H1 (cell line): ENCODE data around the gene ZCCHC9. TPM values are rescaled to one million over a fixed set of nuclear protein-coding genes. Genes with fewer than 3 reads are reported as not detected.

Experiments
- CTCF ChIA-PET: fragments of 300-600 bp; sonication (Branson Sonifier 250); formaldehyde crosslinking; loops from one replicate; lab custom pipeline; 2021; ENCODE audit not compliant: partially characterized antibody; lab: Charles Lee
- POLR2A ChIA-PET: fragments of 300-600 bp; sonication (Branson Sonifier 250); formaldehyde crosslinking; loops from one replicate; lab custom pipeline; 2021; ENCODE audit warnings: inconsistent platforms; ENCODE audit not compliant: partially characterized antibody; lab: Charles Lee
- DNase-seq, 2 experiments: peaks; one replicate each; pipeline versions ENCODE4 v3.0.0 to v3.0.0-alpha.2; 2010 to 2022; ENCODE audit warnings: low spot score in 2 of 2, low read depth in 1 of 2, mixed read lengths in 1 of 2
- FAIRE-seq: peaks from 2 replicates; lab custom pipeline; 2011; peaks lifted over from hg19 to GRCh38; lab: Jason Lieb, UNC
- H2AFZ ChIP-seq: 2 replicates; pipeline ENCODE4 v1.8.1; 2012; ENCODE audit warnings: low read length, inconsistent platforms
- H2AK5ac ChIP-seq: 2 replicates; pipeline ENCODE4 v1.6.1; 2013; ENCODE audit warnings: low read depth, low read length
- H2BK120ac ChIP-seq: replicated peaks from 2 replicates; pipeline ENCODE3; 2013; ENCODE audit warnings: low read depth, low read length, inconsistent platforms
- H2BK12ac ChIP-seq: 2 replicates; pipeline ENCODE4 v1.6.1; 2013; ENCODE audit warnings: low read depth, low read length
- H2BK15ac ChIP-seq: 2 replicates; pipeline ENCODE4 v1.6.1; 2013; ENCODE audit warnings: low read length
- H2BK20ac ChIP-seq: 2 replicates; pipeline ENCODE4 v1.6.1; 2013; ENCODE audit warnings: low read length
- H2BK5ac ChIP-seq: 2 replicates; pipeline ENCODE4 v1.6.1; 2013; ENCODE audit warnings: low read depth, low read length
- H3K14ac ChIP-seq: 2 replicates; pipeline ENCODE4 v1.6.1; 2013; ENCODE audit warnings: inconsistent platforms; ENCODE audit not compliant: insufficient read length
- H3K18ac ChIP-seq: 2 replicates; pipeline ENCODE4 v1.6.1; 2013; ENCODE audit warnings: low read length; ENCODE audit errors: extremely low read depth
- H3K23ac ChIP-seq: 2 replicates; pipeline ENCODE4 v1.6.1; 2013; ENCODE audit warnings: inconsistent platforms; ENCODE audit not compliant: insufficient read length
- H3K23me2 ChIP-seq: 2 replicates; pipeline ENCODE4 v1.6.1; 2013; ENCODE audit warnings: low read depth, low read length
- H3K27ac ChIP-seq: 2 replicates; pipeline ENCODE4 v1.6.1; 2011; ENCODE audit warnings: low read depth, low read length, inconsistent platforms
- H3K27me3 ChIP-seq, 4 experiments: replicated peaks in 1 of 4; 1 replicate in 1 of 4; 2 replicates in 3 of 4; pipeline versions ENCODE4 v1.6.1 to v1.8.1; 2011 to 2013; ENCODE audit warnings: low read length in 3 of 4, mild to moderate bottlenecking in 3 of 4, inconsistent platforms in 2 of 4, mixed read lengths in 2 of 4, moderate library complexity in 1 of 4; ENCODE audit not compliant: control insufficient read depth in 3 of 4, insufficient read depth in 3 of 4; ENCODE audit errors: extremely low read depth in 1 of 4
- H3K36me3 ChIP-seq, 4 experiments: 2 replicates each; pipeline versions ENCODE4 v1.6.1 to v1.8.1; 2011 to 2013; ENCODE audit warnings: mild to moderate bottlenecking in 4 of 4, low read length in 3 of 4, moderate library complexity in 2 of 4, control low read depth in 1 of 4, inconsistent platforms in 1 of 4; ENCODE audit not compliant: insufficient read depth in 4 of 4, control insufficient read depth in 2 of 4
- H3K4ac ChIP-seq: replicated peaks from 2 replicates; pipeline ENCODE3; 2013; ENCODE audit warnings: low read length, low read depth, mixed read lengths, inconsistent platforms; ENCODE audit not compliant: insufficient read length
- H3K4me1 ChIP-seq, 4 experiments: replicated peaks in 1 of 4; 1 replicate in 1 of 4; 2 replicates in 3 of 4; pipeline versions ENCODE4 v1.6.1 to v1.8.1; 2011 to 2013; ENCODE audit warnings: low read length in 3 of 4, inconsistent platforms in 2 of 4, mixed read lengths in 1 of 4; ENCODE audit not compliant: insufficient read depth in 4 of 4, control insufficient read depth in 3 of 4
- H3K4me2 ChIP-seq, 2 experiments: 2 replicates each; pipeline versions ENCODE4 v1.6.1 to v1.8.1; 2011 to 2013; ENCODE audit warnings: low read depth in 2 of 2, low read length in 2 of 2, control low read depth in 1 of 2, inconsistent platforms in 1 of 2, mild to moderate bottlenecking in 1 of 2; ENCODE audit not compliant: insufficient read depth in 1 of 2
- H3K4me3 ChIP-seq, 4 experiments: fragments of 200-600, 300-600 bp in 1 of 4; sonication (generic), shearing (Covaris generic), sonication (Bioruptor Twin) in 1 of 4; 2 replicates each; pipeline versions ENCODE4 v1.5.1 to v1.8.1; 2011 to 2016; ENCODE audit warnings: low read length in 4 of 4, low read depth in 3 of 4, control low read depth in 2 of 4, inconsistent platforms in 2 of 4, mild to moderate bottlenecking in 2 of 4, mixed read lengths in 1 of 4, moderate library complexity in 1 of 4; ENCODE audit not compliant: insufficient read depth in 2 of 4; ENCODE audit errors: extremely low read depth in 1 of 4
- H3K56ac ChIP-seq: replicated peaks from 2 replicates; pipeline ENCODE3; 2013; ENCODE audit warnings: low read depth, mild to moderate bottlenecking, mixed read lengths, low read length, inconsistent platforms; ENCODE audit not compliant: insufficient read length
- H3K79me1 ChIP-seq: 2 replicates; pipeline ENCODE4 v1.6.1; 2013; ENCODE audit warnings: low read depth, low read length, control low read depth
- H3K79me2 ChIP-seq, 2 experiments: 2 replicates each; pipeline versions ENCODE4 v1.6.1 to v1.8.1; 2012 to 2013; ENCODE audit warnings: low read length in 2 of 2, mild to moderate bottlenecking in 2 of 2, inconsistent platforms in 1 of 2; ENCODE audit not compliant: insufficient read depth in 2 of 2, control insufficient read depth in 1 of 2
- H3K9ac ChIP-seq, 4 experiments: replicated peaks in 1 of 4; 1 replicate in 1 of 4; 2 replicates in 3 of 4; pipeline versions ENCODE4 v1.6.1 to v1.8.1; 2011 to 2013; ENCODE audit warnings: low read depth in 3 of 4, low read length in 3 of 4, control low read depth in 2 of 4, mild to moderate bottlenecking in 2 of 4, moderate library complexity in 2 of 4, inconsistent platforms in 1 of 4; ENCODE audit errors: extremely low read depth in 1 of 4
- H3K9me3 ChIP-seq, 2 experiments: 2 replicates each; pipeline versions ENCODE4 v1.6.1 to v1.8.1; 2012 to 2013; ENCODE audit warnings: mild to moderate bottlenecking in 2 of 2, moderate library complexity in 2 of 2, control low read depth in 1 of 2, inconsistent platforms in 1 of 2, low read depth in 1 of 2, low read length in 1 of 2, mixed read lengths in 1 of 2; ENCODE audit not compliant: insufficient read depth in 2 of 2
- H4K20me1 ChIP-seq, 2 experiments: replicated peaks in 1 of 2; 2 replicates each; pipeline versions ENCODE3 to v1.8.1; 2011 to 2013; ENCODE audit warnings: inconsistent platforms in 2 of 2, low read length in 2 of 2, mild to moderate bottlenecking in 1 of 2; ENCODE audit not compliant: insufficient read depth in 2 of 2, control insufficient read depth in 1 of 2
- H4K5ac ChIP-seq: 2 replicates; pipeline ENCODE4 v1.6.1; 2013; ENCODE audit warnings: low read length, low read depth, mixed read lengths, inconsistent platforms; ENCODE audit not compliant: insufficient read length
- H4K8ac ChIP-seq: 2 replicates; pipeline ENCODE4 v1.8.0; 2013; ENCODE audit warnings: mild to moderate bottlenecking, moderate library complexity, low read length, inconsistent platforms; ENCODE audit not compliant: insufficient read depth; ENCODE audit errors: extremely low read depth
- H4K91ac ChIP-seq: replicated peaks from 2 replicates; pipeline ENCODE3; 2013; ENCODE audit warnings: low read length, mixed read lengths, inconsistent platforms; ENCODE audit not compliant: insufficient read length
- ATF3 ChIP-seq: IDR thresholded peaks from 2 replicates; pipeline ENCODE4 v1.6.1; 2011; ENCODE audit warnings: low read depth, mild to moderate bottlenecking, low read length; ENCODE audit not compliant: insufficient read depth
- BACH1 ChIP-seq: IDR thresholded peaks from 2 replicates; pipeline ENCODE4 v1.6.1; 2012; ENCODE audit warnings: low read length, improper control_type of control experiment
- CHD1 ChIP-seq: IDR thresholded peaks from 2 replicates; pipeline ENCODE4 v1.6.1; 2012; ENCODE audit warnings: low read depth, low read length, improper control_type of control experiment
- GTF2F1 ChIP-seq: IDR thresholded peaks from 2 replicates; pipeline ENCODE4 v1.6.1; 2012; ENCODE audit warnings: low read depth, low read length, improper control_type of control experiment, borderline replicate concordance
- RAD21 ChIP-seq, 2 experiments: IDR thresholded peaks in 1 of 2; conservative IDR thresholded peaks in 1 of 2; 2 replicates each; pipeline ENCODE4 v1.6.1; 2011; ENCODE audit warnings: low read depth in 2 of 2, low read length in 2 of 2, improper control_type of control experiment in 1 of 2, inconsistent platforms in 1 of 2, mild to moderate bottlenecking in 1 of 2, moderate library complexity in 1 of 2
- RFX5 ChIP-seq: IDR thresholded peaks from 2 replicates; pipeline ENCODE4 v1.6.1; 2011; ENCODE audit warnings: low read depth, low read length, improper control_type of control experiment, borderline replicate concordance
- SIRT6 ChIP-seq: IDR thresholded peaks from one replicate; pipeline ENCODE4 v1.7.1; 2012; ENCODE audit warnings: low read length, inconsistent platforms
- SRF ChIP-seq: IDR thresholded peaks from 2 replicates; pipeline ENCODE4 v1.6.1; 2011; ENCODE audit warnings: mild to moderate bottlenecking, low read depth, low read length, moderate library complexity
- WGBS, 2 experiments: shearing (Covaris generic) in 1 of 2; methylation state at CpG; one replicate each; pipeline versions ENCODE4 v1.1.6 to v1.1.7; 2013 to 2015; ENCODE audit warnings: low lambda C conversion rate in 2 of 2, mixed read lengths in 2 of 2, inconsistent platforms in 1 of 2, low coverage in 1 of 2, missing lambda C conversion rate in 1 of 2; ENCODE audit not compliant: insufficient replicate concordance in 2 of 2, insufficient coverage in 1 of 2, insufficient read length in 1 of 2; ENCODE audit errors: extremely low coverage in 1 of 2, missing lambda C conversion rate in 1 of 2; 5-methylcytosine and 5-hydroxymethylcytosine counted together
- polyA plus RNA-seq, 7 experiments: library from polyadenylated mRNA; depleted of rRNA in 3 of 7; stranded (reverse) in 5 of 7; unstranded in 2 of 7; fragments of >200 nt in 5 of 7; fragments of 200-250 nt in 2 of 7; gene quantifications; 1 replicate in 5 of 7; 2 replicates in 1 of 7; 4 replicates in 1 of 7; pipeline versions ENCODE4 v1.2.1 to v1.2.3, GENCODE V29; 2011 to 2013; ENCODE audit warnings: missing spikeins in 2 of 7, mixed read lengths in 2 of 7
- total RNA-seq: library from RNA; stranded (reverse); fragmentation: NEBNext Ultra II Directional; extraction: Animal tissue kit (Norgen Biotek cat#: 25700); gene quantifications from 2 replicates; pipeline ENCODE4 v1.2.1, GENCODE V29; 2021
- TF ChIP-seq, protein P1 (sequence below), 3 experiments: IDR thresholded peaks; 1 replicate in 2 of 3; 2 replicates in 1 of 3; pipeline versions ENCODE4 v1.5.1 to v1.6.1; 2011; ENCODE audit warnings: low read length in 3 of 3, mild to moderate bottlenecking in 3 of 3, inconsistent platforms in 2 of 3, low read depth in 1 of 3, moderate library complexity in 1 of 3; ENCODE audit not compliant: insufficient read depth in 1 of 3; ENCODE audit errors: control extremely low read depth in 1 of 3
- TF ChIP-seq, protein P2 (sequence below): IDR thresholded peaks from 2 replicates; pipeline ENCODE4 v1.6.1; 2012; ENCODE audit warnings: inconsistent platforms

ZCCHC9 gene
- total and polyA plus RNA-seq, 2 of the 8 experiments (the other 6 are each of a cell fraction or from before 2014, with no cell fraction given) = 10.9 to 33.6 TPM

DNA sequence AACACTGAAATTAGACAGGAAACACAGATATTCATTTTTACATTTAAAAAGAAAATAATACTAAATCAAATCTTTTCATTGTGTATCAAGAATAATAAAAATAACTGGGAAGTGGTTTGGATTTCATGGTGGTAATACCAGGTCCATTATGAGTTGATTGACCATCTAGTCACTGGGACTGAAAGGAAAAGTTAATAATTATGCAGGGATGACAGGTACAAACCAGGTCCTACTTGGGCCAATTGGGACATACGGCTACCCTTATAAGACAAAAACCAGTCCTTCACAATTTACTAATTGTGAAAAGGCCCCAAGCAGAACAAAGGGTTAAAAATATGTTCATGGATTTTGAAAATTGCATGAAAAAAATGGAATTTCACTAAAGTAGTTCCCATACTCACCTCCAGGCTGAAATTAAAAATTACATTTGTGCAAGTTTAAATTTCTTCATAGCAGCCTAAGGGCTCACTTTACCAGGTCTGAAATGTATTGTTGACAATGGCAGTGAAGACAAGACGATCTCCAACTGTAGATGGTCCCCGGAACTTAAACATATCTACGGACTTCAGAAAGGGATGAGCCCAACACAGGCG lies 44.1 kb downstream of the ZCCHC9 start:
- no peak overlapping the region for H2BK5ac ChIP-seq
- WGBS, 2 experiments = 94% methylated on average over 5 of the region's 5 CpGs; no CpG with 5 or more reads in 1 of the 2 experiments
- CTCF ChIA-PET = interaction anchor here (2.8 kb wide), 1 partner anchor 11 kb away, joined by 7 read pairs; no protein-coding TSS in a partner anchor
- TF ChIP-seq CHD1 (no peak), BACH1 (no peak), RAD21 (IDR thresholded peaks at IDR 0.05 in 1 of 2, conservative IDR thresholded peaks at IDR 0.05 in 1 of 2; ENCODE audit: low read depth in 2 of 2, low read length in 2 of 2) (no peak), ATF3 (no peak), GTF2F1 (no peak), RFX5 (no peak), SIRT6 (no peak), SRF (no peak)
- TF ChIP-seq, protein P1, sequence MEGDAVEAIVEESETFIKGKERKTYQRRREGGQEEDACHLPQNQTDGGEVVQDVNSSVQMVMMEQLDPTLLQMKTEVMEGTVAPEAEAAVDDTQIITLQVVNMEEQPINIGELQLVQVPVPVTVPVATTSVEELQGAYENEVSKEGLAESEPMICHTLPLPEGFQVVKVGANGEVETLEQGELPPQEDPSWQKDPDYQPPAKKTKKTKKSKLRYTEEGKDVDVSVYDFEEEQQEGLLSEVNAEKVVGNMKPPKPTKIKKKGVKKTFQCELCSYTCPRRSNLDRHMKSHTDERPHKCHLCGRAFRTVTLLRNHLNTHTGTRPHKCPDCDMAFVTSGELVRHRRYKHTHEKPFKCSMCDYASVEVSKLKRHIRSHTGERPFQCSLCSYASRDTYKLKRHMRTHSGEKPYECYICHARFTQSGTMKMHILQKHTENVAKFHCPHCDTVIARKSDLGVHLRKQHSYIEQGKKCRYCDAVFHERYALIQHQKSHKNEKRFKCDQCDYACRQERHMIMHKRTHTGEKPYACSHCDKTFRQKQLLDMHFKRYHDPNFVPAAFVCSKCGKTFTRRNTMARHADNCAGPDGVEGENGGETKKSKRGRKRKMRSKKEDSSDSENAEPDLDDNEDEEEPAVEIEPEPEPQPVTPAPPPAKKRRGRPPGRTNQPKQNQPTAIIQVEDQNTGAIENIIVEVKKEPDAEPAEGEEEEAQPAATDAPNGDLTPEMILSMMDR (IDR thresholded peaks at IDR 0.05; ENCODE audit: control extremely low read depth in 1 of 3, insufficient read depth in 1 of 3, low read depth in 1 of 3, low read length in 3 of 3) = no peak
- TF ChIP-seq, protein P2, sequence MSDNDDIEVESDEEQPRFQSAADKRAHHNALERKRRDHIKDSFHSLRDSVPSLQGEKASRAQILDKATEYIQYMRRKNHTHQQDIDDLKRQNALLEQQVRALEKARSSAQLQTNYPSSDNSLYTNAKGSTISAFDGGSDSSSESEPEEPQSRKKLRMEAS = no peak

More for the DNA sequence above, 44.1 kb downstream of the ZCCHC9 start:
- Histone ChIP-seq H3K4ac (no peak overlapping the region), H4K5ac (no peak overlapping the region), H3K56ac (no peak overlapping the region), H3K9me3 (no peaks in the 10 kb centered on the region), H2BK12ac (no peak overlapping the region), H3K27ac (no peak overlapping the region), H3K79me1 (no peaks in the 10 kb centered on the region), H3K23ac (no peak overlapping the region), H3K27me3 (no peaks in the 10 kb centered on the region), H2AK5ac (no peak overlapping the region), H3K4me3 (no peak overlapping the region), H3K14ac (no peak overlapping the region), H3K9ac (no peak overlapping the region), H3K18ac (no peak overlapping the region), H2BK120ac (no peak overlapping the region), H3K4me1 (no peaks in the 10 kb centered on the region; a peak in 1 of 7 replicates), H4K91ac (no peak overlapping the region), H2AFZ (no peak overlapping the region), H3K4me2 (no peak overlapping the region), H2BK20ac (no peak overlapping the region), H4K8ac (no peak overlapping the region), H2BK15ac (no peak overlapping the region), H4K20me1 (no peaks in the 10 kb centered on the region), H3K23me2 (no peaks in the 10 kb centered on the region), H3K36me3 (no peaks in the 10 kb centered on the region), H3K79me2 (no peaks in the 10 kb centered on the region)
- POLR2A ChIA-PET = no interaction called here
- no peak for DNase-seq
- FAIRE-seq = no peak
